GM19455 (cell line): ENCODE data around the gene SLIT2.

Experiments used
- ATAC-seq: cut with Tn5 transposase; IDR thresholded peaks from one replicate; pipeline ENCODE4 v1.9.1; 2021; ENCODE audit not compliant: unreplicated experiment

SLIT2 gene

DNA sequence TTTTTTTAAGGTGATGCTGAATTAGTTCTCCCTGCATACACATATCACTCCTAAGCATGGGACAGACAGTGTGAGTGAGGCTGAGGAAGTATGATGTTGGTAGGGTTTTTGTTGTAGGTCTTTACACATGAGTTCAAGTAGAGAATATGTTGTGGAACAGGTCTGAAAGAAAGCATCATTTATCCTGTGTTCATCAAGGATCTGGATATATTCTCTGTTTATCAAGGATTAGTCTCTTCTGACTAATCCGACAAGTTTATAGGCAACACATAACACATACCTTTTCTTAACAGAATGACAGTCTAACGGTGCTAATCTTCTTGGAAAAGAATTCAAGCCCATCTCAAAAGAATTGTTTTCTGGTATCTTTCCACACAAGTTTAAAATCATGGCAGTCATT lies 10.5 kb downstream of the SLIT2 start:
- ATAC-seq, result no peak

DNA sequence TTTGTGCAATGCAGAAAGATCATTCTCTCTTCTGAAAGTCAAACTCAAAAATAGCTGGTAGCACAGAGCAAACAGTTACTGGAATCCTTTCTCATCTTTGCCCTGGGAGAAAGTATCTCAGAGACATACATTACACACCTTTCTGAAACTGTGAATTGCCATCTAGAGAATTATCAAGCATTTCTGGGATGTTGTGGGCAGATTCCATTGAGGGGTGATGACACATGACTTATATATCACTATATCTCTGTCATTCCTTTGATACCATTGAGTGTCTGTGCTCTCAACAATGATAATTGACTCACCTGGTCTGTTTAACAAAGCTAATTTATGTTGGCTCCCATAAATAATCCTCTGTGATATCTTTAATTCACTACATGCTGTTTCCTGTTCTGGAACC lies 13.0 kb downstream of the SLIT2 start:
- ATAC-seq, result no peak

DNA sequence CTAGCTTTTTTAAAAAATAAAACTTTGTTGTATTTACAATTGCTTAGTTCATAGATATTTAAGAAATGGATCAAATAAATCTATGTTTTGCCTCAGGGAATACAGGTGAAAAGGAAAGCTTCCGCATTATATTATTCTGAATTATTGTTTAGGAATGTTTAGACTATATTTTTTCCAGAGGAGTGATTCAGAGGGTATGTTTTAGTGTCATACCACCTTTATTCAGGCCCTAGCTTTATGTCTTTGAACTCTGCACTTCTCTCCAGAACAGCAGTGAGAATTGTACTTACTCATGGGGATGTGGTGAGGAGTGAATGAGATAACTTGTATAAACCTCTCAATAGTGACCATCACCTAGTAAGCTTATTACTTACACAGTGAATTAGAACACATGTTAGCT lies 14.0 kb downstream of the SLIT2 start:
- no peak for ATAC-seq

DNA sequence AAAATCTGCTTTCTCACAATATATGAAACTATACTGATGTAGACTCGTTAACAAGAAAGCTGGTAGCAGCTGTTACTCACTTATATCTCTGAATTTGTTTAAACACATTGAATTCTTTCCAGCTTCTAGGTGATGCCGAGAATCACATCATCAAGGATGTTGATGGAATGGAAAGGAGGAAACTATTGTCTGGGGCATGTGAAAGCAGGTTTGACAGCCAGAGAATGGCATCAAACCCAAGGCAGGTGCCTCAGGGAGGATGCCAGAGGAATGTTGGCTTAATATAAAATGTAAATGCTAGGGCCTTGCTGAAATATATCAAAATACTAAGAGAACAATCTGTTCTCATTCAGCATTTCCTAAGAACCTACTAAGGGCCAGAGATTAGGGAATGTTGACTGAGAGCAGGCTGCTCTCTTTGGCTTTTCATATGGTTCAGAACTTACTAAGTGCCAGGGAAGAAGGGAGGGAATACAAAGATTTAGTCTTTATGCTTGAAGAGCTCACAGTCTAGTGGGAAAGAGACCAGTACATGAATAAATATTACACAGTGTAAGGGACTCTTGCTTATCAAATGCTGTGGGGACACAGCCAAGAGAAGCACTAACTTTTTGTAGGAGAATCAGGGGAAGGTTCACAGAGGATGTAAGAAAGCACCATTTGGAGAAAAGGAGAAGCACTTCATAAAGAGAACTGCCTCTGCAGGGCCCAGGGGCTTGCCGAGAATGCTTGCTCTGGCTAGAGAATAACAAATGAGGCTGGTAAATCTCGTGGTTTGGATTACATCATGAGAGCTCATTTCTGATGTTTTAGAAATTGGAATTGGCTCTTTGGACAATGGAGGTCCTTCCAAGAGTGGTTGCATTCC lies 14.7 kb downstream of the SLIT2 start:
- ATAC-seq, result no peak

DNA sequence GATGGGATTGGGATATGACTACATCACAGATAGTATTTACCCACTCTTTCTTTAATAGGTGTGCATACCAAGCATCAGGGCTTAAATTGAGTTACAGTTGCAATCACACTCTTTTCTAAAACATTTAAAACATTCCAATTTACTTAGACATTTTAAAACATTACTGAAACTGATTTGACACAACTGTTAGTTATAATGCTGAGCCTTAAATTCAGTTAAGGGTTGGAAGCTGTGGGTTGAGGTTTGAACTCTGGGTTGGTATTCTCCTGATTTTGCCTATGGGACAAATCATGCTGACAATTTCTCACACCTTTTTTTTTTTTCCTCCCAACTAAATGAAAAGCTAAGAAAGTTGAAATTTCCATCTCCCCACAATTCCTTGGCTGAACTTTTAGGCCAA lies 16.3 kb downstream of the SLIT2 start:
- ATAC-seq, result no peak

DNA sequence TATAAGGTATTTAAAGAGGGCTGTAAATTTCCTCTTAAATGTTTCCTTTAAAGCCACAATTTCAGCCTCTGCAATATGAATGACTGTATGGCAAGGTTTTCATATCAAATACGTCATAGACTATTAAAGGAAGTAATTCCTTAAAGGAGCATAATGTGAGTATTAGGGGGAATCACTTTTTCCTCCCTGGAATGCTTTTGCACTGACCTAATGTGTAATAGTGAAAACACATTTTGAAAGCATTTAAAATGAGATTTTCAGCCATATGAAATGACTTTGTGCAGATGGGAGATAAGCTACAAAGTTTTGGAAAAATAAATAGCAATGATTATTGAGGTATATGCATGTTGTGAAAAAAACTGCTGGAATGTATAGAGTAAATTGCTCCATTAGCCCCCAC lies 17.6 kb downstream of the SLIT2 start:
- no peak for ATAC-seq

DNA sequence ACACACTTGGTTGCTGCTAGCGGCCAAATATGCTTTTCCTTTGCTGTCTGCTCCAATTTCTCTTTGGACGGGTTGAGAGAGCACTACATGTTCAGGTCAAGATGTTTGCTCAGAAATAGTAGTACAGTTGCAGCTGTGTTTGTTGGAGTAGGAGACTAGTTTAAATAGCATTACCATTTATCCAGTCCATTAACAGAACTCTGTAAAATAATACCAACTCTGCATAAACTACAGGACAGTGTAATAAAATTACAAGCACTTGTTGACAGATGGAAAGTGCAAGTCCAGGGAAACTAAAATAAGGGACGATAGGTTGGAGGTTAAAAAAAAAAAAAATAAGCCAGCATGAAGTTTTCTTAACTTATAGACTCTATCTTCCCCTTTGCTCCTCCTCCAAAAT lies 20.2 kb downstream of the SLIT2 start:
- no peak for ATAC-seq

DNA sequence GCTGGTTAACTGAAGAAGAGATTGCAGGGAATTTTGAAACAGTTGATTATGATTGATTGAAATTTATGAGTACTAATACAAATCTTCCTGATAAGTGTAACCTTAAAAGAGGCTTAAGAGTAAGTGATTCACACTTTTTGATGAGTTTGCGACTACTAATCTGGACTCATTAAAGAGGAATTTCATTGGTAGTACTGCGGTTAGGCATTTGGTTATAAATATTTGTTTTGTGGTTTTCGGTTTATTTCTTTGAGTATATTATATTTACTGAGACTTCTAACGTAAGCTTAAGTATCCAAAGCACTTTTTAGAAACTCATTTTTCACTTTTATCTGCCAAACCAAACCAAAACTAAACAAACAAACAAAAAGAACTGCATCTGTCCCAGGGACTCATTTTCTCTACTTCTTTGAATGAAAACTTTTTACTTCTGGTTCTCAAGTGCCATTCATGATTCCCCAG lies 20.7 kb downstream of the SLIT2 start:
- ATAC-seq, result no peak

DNA sequence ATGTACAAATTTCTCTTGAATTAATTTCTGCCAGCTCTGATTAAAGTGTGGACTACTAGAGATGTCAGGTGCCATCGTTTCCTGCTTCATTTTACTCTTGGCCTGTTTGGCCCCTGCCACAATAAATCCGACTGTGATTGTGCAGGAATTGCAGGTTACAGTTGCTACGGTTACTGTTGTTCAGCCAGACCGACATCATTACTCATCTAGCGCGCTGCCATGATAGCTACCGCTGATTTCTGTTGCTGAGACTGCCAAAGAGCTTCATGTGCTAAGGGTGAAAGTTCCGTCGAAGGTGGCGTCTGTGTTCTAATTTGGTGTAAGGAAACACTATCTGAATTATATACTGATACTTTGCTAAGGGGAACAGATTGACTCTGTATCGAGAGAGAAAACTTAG lies 22.1 kb downstream of the SLIT2 start:
- no peak for ATAC-seq

DNA sequence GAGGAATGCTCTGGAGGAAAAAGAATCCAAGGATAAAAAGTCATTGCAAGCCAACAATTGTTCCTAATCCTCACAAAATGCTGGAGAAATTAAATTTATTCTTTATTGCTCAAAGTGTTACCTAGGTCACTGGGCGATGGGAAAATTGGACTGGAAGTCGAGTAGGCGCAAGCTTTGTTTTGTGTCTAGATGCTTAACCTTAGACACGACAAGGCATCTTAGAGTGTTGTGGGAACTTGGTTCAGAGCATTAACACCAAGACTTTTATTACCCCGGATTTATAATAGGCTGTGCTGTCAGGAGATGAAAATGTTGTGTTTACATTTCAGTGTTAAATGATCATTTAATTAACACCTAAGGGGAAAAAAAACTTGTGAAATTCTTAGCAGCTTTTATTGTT lies 25.1 kb downstream of the SLIT2 start:
- no peak for ATAC-seq

DNA sequence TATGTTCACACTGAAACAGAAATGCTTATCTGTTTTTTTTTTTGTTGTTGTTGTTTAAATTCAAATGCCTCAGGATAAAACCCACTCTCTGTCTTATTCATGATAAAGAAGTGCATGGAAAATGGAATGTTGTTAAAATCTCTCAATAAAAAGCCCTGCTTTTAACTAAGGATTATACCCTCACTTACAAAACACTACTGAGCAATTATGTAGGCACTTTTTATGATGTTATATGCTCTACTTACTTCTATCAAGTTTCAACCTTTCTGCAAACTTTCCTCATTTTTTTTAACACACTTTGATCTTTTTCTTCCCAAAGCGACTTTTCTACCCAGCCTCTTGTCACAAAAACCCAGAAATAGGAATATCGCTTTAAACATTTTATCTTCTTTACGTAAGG lies 26.5 kb downstream of the SLIT2 start:
- ATAC-seq, result no peak

DNA sequence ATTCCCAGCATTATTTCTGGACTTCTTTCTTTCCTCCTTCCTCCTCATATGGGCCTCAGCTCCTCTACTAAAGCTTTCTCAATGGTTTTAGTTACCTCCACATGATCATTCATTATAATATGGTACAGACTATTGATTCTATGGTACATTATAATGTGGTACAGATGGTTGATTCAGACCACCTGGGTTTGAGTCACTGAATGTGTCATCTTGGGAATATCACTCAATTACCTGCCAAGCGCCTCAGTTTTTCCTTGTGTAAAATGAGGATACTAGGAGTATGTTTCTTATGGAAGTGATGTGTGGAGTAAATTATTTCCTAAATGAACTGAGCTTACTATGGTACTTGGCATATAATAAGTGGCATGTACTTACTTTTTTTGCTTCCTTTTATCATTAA lies 27.7 kb downstream of the SLIT2 start:
- no peak for ATAC-seq

DNA sequence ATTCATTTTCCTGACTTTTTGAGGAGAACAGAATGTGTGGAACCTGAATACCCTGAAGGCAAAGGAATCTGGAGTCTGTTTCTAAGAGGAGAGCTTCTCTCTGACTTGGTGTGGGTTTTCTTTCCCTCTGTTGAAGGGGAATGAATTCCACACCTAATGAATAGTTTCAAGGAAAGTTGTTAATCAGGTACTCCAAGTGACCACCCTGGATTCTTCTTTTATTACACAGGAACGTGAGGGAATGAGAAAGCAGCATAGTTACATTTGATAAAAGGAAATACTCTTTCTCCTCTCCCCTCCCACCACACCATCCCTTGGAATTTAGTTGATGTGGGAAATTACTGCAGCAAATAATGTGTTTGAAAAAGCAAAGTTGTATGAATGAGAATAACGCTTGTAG lies 29.7 kb downstream of the SLIT2 start:
- no peak for ATAC-seq

DNA sequence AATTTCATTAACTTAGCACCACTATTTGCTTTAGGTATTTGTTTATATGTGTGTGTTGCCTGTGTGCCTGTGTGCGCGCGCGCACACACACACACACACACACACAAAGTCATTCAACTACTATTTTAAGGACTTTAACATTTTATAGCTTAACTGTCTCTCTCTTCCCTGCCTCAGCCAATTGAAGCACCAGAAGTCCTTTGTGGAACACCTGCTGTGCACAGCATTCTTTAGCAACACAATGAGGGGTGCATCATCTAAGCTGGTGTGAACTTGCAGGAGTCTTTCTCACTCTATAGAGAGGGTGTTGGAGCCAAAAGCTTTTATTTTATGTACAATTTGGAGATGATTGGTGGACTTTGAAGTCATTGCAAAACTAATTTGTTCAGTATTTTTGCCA lies 31.3 kb downstream of the SLIT2 start:
- ATAC-seq, result no peak

DNA sequence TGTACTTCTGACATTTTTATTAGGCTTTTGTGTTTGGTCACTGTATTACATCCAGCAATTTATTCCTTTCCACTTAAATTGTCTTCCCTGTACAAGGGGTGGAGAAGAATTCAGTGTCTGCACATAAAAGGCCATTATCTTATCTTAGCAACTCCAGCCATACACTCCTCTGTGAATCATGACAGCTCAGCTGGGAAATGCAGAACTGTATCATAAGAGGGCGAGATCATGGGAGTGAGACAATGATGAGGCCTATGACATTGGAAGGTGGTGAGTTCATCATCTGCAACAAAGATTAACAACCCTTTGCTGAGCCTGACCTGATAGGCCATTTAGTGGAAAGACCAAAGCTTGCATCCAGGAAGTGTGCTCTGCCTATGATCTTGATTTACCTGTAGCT lies 33.3 kb downstream of the SLIT2 start:
- no peak for ATAC-seq

DNA sequence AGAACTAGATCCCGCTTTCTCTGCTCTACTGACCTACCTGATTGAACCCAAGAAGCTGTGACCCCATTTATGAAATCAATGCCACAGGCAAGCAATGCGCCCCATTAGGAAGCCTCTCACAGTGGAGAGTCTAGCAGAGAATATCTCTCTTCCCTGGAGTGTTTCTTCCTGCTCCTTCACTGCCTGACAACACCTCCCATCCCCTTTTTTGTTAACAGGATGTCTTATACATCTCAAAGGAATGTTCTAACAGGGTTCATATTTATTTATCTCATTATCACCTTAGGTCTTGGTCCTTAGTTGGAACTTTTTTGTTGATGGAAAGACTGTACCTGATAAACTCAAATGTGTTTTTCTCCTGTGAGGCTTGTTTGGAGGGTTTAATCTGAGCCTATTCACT lies 35.5 kb downstream of the SLIT2 start:
- ATAC-seq, result no peak

DNA sequence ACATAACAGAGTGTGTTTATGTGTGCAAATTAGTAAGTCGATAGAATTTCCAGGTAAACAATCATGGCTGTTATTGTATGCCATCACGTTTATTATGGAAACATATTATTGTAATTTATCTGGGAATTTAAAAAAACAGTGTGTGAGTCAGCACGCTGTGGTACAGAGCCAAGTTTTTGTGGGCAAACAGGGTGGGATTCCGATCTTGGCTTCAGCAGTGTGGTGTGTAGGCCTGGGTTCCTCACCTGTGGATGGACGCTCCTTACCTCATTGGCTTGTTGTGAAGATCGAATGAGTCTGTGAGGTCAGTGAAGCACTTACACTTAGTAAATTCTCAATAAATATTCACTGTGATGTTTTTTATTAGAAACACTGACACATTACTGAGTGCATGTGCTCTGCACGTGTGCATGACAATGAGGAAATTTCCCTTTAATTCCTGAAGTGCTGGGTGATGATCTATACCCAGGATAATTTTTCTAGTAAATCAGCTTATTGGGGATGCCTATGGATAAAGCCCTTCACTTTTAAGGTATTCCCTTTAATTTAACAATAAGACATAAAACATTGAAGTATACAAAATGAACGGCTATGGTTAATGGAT lies 36.4 kb downstream of the SLIT2 start:
- no peak for ATAC-seq

DNA sequence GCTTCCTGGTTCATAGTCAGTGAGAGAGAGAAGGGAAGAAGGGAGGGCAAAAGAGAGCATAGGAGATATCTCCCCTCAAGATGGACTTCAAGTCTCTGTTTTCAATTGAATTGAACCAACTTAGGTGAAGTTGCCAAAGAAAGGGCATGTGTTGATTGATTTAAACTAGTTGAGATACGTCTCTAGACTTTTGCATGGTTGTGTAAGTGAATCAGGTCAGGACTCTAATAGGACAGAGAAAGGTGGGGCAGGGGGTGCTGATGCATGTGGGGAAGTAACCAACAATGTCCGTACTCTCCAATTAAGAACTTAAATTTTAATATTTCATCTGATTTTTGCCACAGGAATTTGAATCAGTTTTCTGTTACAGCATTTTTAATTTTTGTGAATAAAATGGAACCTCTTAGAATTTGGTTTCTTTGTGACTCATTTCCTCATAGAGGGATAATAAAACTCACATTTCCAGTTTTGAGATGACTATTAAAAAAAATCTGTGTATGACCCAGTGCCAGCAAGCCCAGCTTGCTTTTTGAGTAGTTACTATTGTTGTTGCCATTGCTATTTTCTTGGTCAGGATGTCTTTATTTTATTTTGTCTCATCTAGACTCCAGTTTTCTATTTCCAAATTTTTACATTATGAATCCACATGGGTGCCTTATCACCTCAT lies 37.3 kb downstream of the SLIT2 start:
- ATAC-seq, result no peak

DNA sequence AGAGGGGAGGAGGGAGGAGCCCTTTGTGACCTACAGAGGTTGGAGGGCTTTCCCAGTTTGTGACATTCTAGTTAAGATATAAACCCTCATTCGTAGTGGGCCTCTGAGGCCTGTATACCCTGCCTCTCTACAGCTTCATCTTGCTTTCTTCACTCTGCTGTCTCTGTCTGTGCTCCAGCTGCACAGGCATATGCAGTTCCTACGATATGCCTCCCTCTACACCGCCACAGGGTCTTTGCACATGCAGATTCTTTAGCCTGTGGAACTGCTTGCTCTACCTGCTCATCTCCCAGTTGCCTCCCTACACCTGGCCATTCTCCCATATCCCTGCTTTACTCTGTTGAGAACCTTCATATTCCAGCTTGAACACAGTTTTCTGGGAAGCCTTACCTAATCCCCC lies 38.1 kb downstream of the SLIT2 start:
- ATAC-seq, result no peak

DNA sequence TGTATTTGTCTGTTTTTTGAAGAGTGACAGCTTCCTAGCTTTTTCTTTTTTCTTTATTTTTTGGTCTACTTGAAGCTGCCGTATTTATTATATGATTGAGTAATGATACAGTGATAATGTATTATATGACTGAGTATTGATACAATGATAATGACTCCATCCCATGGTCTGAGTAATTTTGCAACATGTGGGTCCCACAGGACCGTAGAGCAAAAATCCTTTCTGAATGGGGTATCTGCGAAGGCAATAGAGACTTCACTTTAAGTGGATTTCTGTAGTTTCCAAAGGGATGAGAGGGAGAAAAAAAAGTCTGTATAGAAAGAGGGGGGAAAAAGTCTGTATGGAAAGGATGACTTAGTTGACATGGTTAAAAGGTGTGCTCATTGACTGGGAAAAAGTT lies 41.0 kb downstream of the SLIT2 start:
- ATAC-seq, result no peak

DNA sequence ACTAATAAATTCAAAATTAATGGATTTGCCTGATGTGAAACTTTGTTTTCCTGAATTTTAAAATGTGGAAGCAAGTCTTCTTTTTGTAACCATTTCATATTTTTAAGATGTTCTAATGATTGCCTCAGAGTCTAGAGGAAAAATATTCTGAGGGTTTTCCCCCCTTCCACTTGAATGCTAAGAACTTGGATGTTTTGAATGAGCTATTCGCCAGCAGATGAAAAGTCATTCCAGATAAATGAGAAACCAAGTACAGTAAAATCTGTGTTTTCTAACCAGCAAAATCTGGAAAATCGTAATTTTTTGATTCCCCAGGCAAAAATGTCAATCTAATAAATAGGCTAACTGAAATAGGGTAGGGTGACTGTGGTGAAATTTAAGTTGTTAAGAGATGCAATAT lies 45.6 kb downstream of the SLIT2 start:
- no peak for ATAC-seq

DNA sequence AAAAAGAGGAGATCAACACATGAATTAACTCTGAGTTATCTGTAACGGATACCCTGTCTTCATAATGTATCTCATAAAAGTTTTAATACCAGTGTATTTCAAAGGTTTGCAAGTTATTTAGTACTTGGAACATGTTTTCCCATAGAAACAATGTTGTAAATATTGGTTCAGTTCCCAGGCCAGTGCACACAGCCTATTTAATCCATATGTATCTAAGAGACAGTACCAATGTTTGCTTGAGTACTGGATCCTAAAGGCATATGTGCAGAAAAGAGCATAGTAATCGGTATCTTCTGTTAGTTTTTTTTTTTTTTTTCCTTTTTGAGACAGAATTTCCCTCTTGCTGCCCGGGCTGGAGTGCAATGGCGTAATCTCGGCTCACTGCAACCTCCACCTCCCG lies 46.1 kb downstream of the SLIT2 start:
- ATAC-seq, result no peak
